ENCODE measurements around the gene ING2.
"Not testable (repeated sequence)": the region's sequence is repeated elsewhere in the genome, so short reads cannot be mapped to it uniquely, and the experiment has no call there.

ING2 gene

GRCh38 chr4:183469285-183469684 lies 35.6 kb upstream of the ING2 start:
- no peak overlapping the region for H3K4me3 ChIP-seq (ENCODE audit: low read depth, low read length)
- TF ChIP-seq CTCF (IDR thresholded peaks at IDR 0.05; ENCODE audit: low read depth, low read length, missing control alignments), result no peak
- no peak for DNase-seq (ENCODE audit: low read depth)

- no peak for TF ChIP-seq CTCF (IDR thresholded peaks at IDR 0.05; ENCODE audit: low read depth, low read length, missing control alignments)
- H3K4me3 ChIP-seq (ENCODE audit: low read depth, low read length), result no peak overlapping the region
- no peak for DNase-seq (ENCODE audit: low read depth)
Measured at GRCh38 chr4:183469936-183470335, 34.9 kb upstream of the ING2 start.

GRCh38 chr4:183470821-183471220 lies 34.0 kb upstream of the ING2 start:
- H3K4me3 ChIP-seq (ENCODE audit: low read depth, low read length), result no peak overlapping the region
- TF ChIP-seq CTCF (IDR thresholded peaks at IDR 0.05; ENCODE audit: low read depth, low read length, missing control alignments), result no peak
- no peak for DNase-seq (ENCODE audit: low read depth)

- peak; percentile 8 for DNase-seq (ENCODE audit: low read depth)
- peak; percentile 73 for TF ChIP-seq CTCF (IDR thresholded peaks at IDR 0.05; ENCODE audit: low read depth, low read length, missing control alignments)
- no peak overlapping the region for H3K4me3 ChIP-seq (ENCODE audit: low read depth, low read length)
Measured at GRCh38 chr4:183471946-183472708, 32.7 kb upstream of the ING2 start.

GRCh38 chr4:183478123-183478522 lies 26.7 kb upstream of the ING2 start:
- TF ChIP-seq CTCF (IDR thresholded peaks at IDR 0.05; ENCODE audit: low read depth, low read length, missing control alignments), result no peak
- no peak for DNase-seq (ENCODE audit: low read depth)
- no peak overlapping the region for H3K4me3 ChIP-seq (ENCODE audit: low read depth, low read length)

- H3K4me3 ChIP-seq (ENCODE audit: low read depth, low read length), result no peak overlapping the region
- DNase-seq (ENCODE audit: low read depth), result no peak
- no peak for TF ChIP-seq CTCF (IDR thresholded peaks at IDR 0.05; ENCODE audit: low read depth, low read length, missing control alignments)
Measured at GRCh38 chr4:183478926-183479325, 25.9 kb upstream of the ING2 start.

GRCh38 chr4:183482515-183483095 lies 22.3 kb upstream of the ING2 start:
- H3K4me3 ChIP-seq (ENCODE audit: low read depth, low read length); DNase-seq (ENCODE audit: low read depth): not testable (repeated sequence)
